GM19240 (cell line): ENCODE data around the gene BCL11A.

Experiments used
- DNase-seq: peaks from one replicate; pipeline ENCODE4 v3.0.0; 2011; ENCODE audit warnings: low spot score; ENCODE audit not compliant: insufficient read length

Gene BCL11A

GRCh38 chr2:60546756-60547420, 6.6 kb downstream of the BCL11A start:
- no peak for DNase-seq

GRCh38 chr2:60544954-60545560, 8.4 kb downstream of the BCL11A start:
- DNase-seq: no peak

- DNase-seq: no peak
These were observed 9.4 kb downstream of the BCL11A start for GRCh38 chr2:60544062-60544461.

GRCh38 chr2:60541056-60541651, 12.3 kb downstream of the BCL11A start:
- no peak for DNase-seq

- no peak for DNase-seq
These were observed 13.4 kb downstream of the BCL11A start for GRCh38 chr2:60540074-60540473.

- DNase-seq: no peak
These were observed 14.3 kb downstream of the BCL11A start for GRCh38 chr2:60539140-60539539.

- no peak for DNase-seq
These were observed 15.4 kb downstream of the BCL11A start for GRCh38 chr2:60538101-60538500.

GRCh38 chr2:60536746-60537145, 16.7 kb downstream of the BCL11A start:
- no peak for DNase-seq

GRCh38 chr2:60535685-60536312, 17.7 kb downstream of the BCL11A start:
- DNase-seq: no peak

- DNase-seq: no peak
These were observed 18.4 kb downstream of the BCL11A start for GRCh38 chr2:60534892-60535684.

- no peak for DNase-seq
These were observed 19.3 kb downstream of the BCL11A start for GRCh38 chr2:60534052-60534685.

- DNase-seq: no peak
These were observed 20.1 kb downstream of the BCL11A start for GRCh38 chr2:60533101-60534051.

- DNase-seq: no peak
These were observed 21.0 kb downstream of the BCL11A start for GRCh38 chr2:60532421-60532820.

GRCh38 chr2:60531701-60532133, 21.7 kb downstream of the BCL11A start:
- DNase-seq: no peak

GRCh38 chr2:60530660-60531281, 22.7 kb downstream of the BCL11A start:
- DNase-seq: no peak

- DNase-seq: no peak
These were observed 23.4 kb downstream of the BCL11A start for GRCh38 chr2:60529785-60530627.

GRCh38 chr2:60529136-60529784, 24.2 kb downstream of the BCL11A start:
- no peak for DNase-seq
